Parathyroid adenoma (tissue), 2 donors: ENCODE measurements around the gene PDSS1.

Experiments used
- H2AFZ ChIP-seq: fragments of 300-600 bp; sonication (generic); one replicate; pipeline ENCODE4 v1.7.0; 2017; ENCODE audit warnings: antibody characterized with exemption, mild to moderate bottlenecking
- H3K27ac ChIP-seq: fragments of 300-600 bp; sonication (generic); one replicate; pipeline ENCODE4 v1.7.0; 2017
- H3K27me3 ChIP-seq: fragments of 300-600 bp; sonication (generic); one replicate; pipeline ENCODE4 v1.7.0; 2017; ENCODE audit warnings: low read length; ENCODE audit not compliant: control insufficient read depth, insufficient read depth
- H3K36me3 ChIP-seq: fragments of 300-600 bp; sonication (generic); one replicate; pipeline ENCODE4 v1.7.0; 2017; ENCODE audit warnings: low read length; ENCODE audit not compliant: control insufficient read depth, insufficient read depth
- H3K4me1 ChIP-seq: fragments of 300-600 bp; sonication (generic); one replicate; pipeline ENCODE4 v1.7.0; 2017; ENCODE audit warnings: control low read depth
- H3K4me2 ChIP-seq: fragments of 300-600 bp; sonication (generic); one replicate; pipeline ENCODE4 v1.7.0; 2017; ENCODE audit warnings: low read length
- H3K4me3 ChIP-seq: fragments of 300-600 bp; sonication (generic); one replicate; pipeline ENCODE4 v1.7.0; 2017; ENCODE audit warnings: low read depth, low read length
- H3K79me2 ChIP-seq: fragments of 300-600 bp; sonication (generic); one replicate; pipeline ENCODE4 v1.7.0; 2017; ENCODE audit warnings: control low read depth
- H3K9ac ChIP-seq: fragments of 300-600 bp; sonication (generic); one replicate; pipeline ENCODE4 v1.7.0; 2017; ENCODE audit warnings: mild to moderate bottlenecking
- H3K9me3 ChIP-seq: fragments of 300-600 bp; sonication (generic); one replicate; pipeline ENCODE4 v1.7.0; 2017; ENCODE audit warnings: low read length; ENCODE audit not compliant: control insufficient read depth
- TF ChIP-seq, protein P1 (sequence below): fragments of 300-600 bp; sonication (generic); IDR thresholded peaks from one replicate; pipeline ENCODE4 v1.7.0; 2017; ENCODE audit warnings: antibody characterized with exemption, mild to moderate bottlenecking
- donor health status: primary hyperparathyroidism.

PDSS1 gene

GRCh38 chr10:26737730-26738129 lies 40.2 kb downstream of the PDSS1 start:
- Histone ChIP-seq H3K36me3 (no peaks in the 10 kb centered on the region), H2AFZ (no peak overlapping the region), H3K4me1 (no peaks in the 10 kb centered on the region), H3K27ac (no peak overlapping the region), H3K9ac (no peak overlapping the region), H3K4me3 (no peak overlapping the region), H3K79me2 (no peaks in the 10 kb centered on the region), H3K9me3 (no peaks in the 10 kb centered on the region), H3K27me3 (no peaks in the 10 kb centered on the region), H3K4me2 (no peak overlapping the region)
- TF ChIP-seq, protein P1, sequence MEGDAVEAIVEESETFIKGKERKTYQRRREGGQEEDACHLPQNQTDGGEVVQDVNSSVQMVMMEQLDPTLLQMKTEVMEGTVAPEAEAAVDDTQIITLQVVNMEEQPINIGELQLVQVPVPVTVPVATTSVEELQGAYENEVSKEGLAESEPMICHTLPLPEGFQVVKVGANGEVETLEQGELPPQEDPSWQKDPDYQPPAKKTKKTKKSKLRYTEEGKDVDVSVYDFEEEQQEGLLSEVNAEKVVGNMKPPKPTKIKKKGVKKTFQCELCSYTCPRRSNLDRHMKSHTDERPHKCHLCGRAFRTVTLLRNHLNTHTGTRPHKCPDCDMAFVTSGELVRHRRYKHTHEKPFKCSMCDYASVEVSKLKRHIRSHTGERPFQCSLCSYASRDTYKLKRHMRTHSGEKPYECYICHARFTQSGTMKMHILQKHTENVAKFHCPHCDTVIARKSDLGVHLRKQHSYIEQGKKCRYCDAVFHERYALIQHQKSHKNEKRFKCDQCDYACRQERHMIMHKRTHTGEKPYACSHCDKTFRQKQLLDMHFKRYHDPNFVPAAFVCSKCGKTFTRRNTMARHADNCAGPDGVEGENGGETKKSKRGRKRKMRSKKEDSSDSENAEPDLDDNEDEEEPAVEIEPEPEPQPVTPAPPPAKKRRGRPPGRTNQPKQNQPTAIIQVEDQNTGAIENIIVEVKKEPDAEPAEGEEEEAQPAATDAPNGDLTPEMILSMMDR: no peak

- Histone ChIP-seq H3K27me3 (no peaks in the 10 kb centered on the region), H3K79me2 (no peaks in the 10 kb centered on the region), H3K9ac (no peak overlapping the region), H3K9me3 (no peaks in the 10 kb centered on the region), H2AFZ (no peak overlapping the region), H3K27ac (no peak overlapping the region), H3K4me1 (no peaks in the 10 kb centered on the region), H3K36me3 (no peaks in the 10 kb centered on the region), H3K4me3 (no peak overlapping the region), H3K4me2 (no peak overlapping the region)
- TF ChIP-seq, protein P1: no peak
These were observed 40.9 kb downstream of the PDSS1 start for GRCh38 chr10:26738301-26738911.

DNA sequence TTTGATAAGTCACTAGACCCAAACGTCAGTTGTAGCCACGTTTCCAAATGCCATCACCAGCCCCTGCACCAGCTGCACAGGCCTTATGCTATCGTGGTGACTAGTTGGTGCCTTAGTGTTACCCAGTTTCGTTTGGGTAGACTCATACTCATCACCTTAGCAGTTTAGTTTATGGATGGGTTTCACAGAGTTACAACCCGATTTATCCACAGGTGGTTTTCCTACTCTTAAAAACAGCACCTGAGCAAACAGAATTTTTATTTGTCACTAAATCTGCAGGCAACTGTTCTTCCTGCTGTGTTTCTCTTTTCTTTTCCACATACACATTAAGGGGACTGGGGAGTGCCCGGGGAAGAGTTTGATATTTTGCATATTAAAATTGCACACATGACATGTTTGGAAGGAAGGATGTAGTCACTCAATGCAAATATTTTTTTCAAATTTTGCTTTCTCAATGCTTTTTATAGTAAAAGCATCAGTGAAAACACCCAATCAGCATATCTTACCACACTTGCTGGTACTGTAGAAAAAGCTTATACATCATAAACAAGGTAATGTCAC lies 41.6 kb downstream of the PDSS1 start:
- TF ChIP-seq, protein P1: no peak
- no peak overlapping the region for H3K4me3 ChIP-seq
- no peak overlapping the region for H2AFZ ChIP-seq
- H3K4me1 ChIP-seq: no peaks in the 10 kb centered on the region
- H3K27me3 ChIP-seq: no peaks in the 10 kb centered on the region
- no peaks in the 10 kb centered on the region for H3K9me3 ChIP-seq
- H3K9ac ChIP-seq: no peak overlapping the region
- no peaks in the 10 kb centered on the region for H3K36me3 ChIP-seq
- H3K4me2 ChIP-seq: no peak overlapping the region
- no peaks in the 10 kb centered on the region for H3K79me2 ChIP-seq
- H3K27ac ChIP-seq: no peak overlapping the region

GRCh38 chr10:26741368-26741767 lies 43.9 kb downstream of the PDSS1 start:
- no peaks in the 10 kb centered on the region for H3K4me1 ChIP-seq
- H3K27ac ChIP-seq: no peak overlapping the region
- TF ChIP-seq, protein P1: no peak
- H3K79me2 ChIP-seq: no peaks in the 10 kb centered on the region
- no peak overlapping the region for H3K4me2 ChIP-seq
- no peak overlapping the region for H2AFZ ChIP-seq
- no peaks in the 10 kb centered on the region for H3K36me3 ChIP-seq
- H3K27me3 ChIP-seq: no peaks in the 10 kb centered on the region
- H3K9ac ChIP-seq: no peak overlapping the region
- no peaks in the 10 kb centered on the region for H3K9me3 ChIP-seq
- H3K4me3 ChIP-seq: no peak overlapping the region

GRCh38 chr10:26743091-26743490 lies 45.6 kb downstream of the PDSS1 start:
- no peaks in the 10 kb centered on the region for H3K27me3 ChIP-seq
- no peak overlapping the region for H3K9ac ChIP-seq
- H3K4me1 ChIP-seq: no peaks in the 10 kb centered on the region
- no peak overlapping the region for H3K27ac ChIP-seq
- no peaks in the 10 kb centered on the region for H3K79me2 ChIP-seq
- no peak overlapping the region for H3K4me3 ChIP-seq
- TF ChIP-seq, protein P1: no peak
- no peaks in the 10 kb centered on the region for H3K9me3 ChIP-seq
- H3K36me3 ChIP-seq: no peaks in the 10 kb centered on the region
- no peak overlapping the region for H2AFZ ChIP-seq
- no peak overlapping the region for H3K4me2 ChIP-seq
